ENCODE measurements around the gene CPM.

GRCh38 chr12:68951652-68952051, 18.7 kb upstream of the CPM start:
- TF ChIP-seq CTCF (IDR thresholded peaks at IDR 0.05; ENCODE audit: insufficient read depth, low read length, poor library complexity, severe bottlenecking) (no peak), EZH2phosphoT487 (conservative IDR thresholded peaks at IDR 0.05; ENCODE audit: low read length) (no peak)

Measured in SU-DHL-6 (cell line).